Measurements from ENCODE around the gene PAPPA. TPM values are rescaled to one million over a fixed set of nuclear protein-coding genes. Genes with fewer than 3 reads are reported as not detected.

PAPPA gene
- total and polyA plus RNA-seq, 2 of the 8 experiments (the other 6 are each of a cell fraction or from before 2014, with no cell fraction given), result 0.18 to 0.63 TPM

DNA sequence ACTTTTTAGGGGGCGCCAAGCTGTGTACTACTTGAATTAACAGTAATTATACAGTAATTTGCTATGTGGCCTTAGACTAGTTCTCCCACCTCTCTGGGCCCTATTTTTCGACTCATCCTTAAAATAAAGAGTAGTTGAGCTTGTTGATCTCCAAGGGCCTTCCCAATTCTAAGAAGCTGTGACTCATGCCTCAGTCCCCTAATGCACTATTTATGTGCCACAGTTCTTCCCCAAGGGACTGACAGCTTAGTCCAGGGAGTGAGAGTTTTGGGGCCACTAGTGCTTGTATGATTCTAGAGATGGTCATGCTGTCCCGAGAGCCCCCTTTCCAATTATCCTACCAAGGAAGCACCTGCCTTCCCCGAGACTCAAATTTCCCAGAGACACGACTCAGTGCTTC lies 149.7 kb downstream of the PAPPA start (continued):
- TF ChIP-seq, protein P1, sequence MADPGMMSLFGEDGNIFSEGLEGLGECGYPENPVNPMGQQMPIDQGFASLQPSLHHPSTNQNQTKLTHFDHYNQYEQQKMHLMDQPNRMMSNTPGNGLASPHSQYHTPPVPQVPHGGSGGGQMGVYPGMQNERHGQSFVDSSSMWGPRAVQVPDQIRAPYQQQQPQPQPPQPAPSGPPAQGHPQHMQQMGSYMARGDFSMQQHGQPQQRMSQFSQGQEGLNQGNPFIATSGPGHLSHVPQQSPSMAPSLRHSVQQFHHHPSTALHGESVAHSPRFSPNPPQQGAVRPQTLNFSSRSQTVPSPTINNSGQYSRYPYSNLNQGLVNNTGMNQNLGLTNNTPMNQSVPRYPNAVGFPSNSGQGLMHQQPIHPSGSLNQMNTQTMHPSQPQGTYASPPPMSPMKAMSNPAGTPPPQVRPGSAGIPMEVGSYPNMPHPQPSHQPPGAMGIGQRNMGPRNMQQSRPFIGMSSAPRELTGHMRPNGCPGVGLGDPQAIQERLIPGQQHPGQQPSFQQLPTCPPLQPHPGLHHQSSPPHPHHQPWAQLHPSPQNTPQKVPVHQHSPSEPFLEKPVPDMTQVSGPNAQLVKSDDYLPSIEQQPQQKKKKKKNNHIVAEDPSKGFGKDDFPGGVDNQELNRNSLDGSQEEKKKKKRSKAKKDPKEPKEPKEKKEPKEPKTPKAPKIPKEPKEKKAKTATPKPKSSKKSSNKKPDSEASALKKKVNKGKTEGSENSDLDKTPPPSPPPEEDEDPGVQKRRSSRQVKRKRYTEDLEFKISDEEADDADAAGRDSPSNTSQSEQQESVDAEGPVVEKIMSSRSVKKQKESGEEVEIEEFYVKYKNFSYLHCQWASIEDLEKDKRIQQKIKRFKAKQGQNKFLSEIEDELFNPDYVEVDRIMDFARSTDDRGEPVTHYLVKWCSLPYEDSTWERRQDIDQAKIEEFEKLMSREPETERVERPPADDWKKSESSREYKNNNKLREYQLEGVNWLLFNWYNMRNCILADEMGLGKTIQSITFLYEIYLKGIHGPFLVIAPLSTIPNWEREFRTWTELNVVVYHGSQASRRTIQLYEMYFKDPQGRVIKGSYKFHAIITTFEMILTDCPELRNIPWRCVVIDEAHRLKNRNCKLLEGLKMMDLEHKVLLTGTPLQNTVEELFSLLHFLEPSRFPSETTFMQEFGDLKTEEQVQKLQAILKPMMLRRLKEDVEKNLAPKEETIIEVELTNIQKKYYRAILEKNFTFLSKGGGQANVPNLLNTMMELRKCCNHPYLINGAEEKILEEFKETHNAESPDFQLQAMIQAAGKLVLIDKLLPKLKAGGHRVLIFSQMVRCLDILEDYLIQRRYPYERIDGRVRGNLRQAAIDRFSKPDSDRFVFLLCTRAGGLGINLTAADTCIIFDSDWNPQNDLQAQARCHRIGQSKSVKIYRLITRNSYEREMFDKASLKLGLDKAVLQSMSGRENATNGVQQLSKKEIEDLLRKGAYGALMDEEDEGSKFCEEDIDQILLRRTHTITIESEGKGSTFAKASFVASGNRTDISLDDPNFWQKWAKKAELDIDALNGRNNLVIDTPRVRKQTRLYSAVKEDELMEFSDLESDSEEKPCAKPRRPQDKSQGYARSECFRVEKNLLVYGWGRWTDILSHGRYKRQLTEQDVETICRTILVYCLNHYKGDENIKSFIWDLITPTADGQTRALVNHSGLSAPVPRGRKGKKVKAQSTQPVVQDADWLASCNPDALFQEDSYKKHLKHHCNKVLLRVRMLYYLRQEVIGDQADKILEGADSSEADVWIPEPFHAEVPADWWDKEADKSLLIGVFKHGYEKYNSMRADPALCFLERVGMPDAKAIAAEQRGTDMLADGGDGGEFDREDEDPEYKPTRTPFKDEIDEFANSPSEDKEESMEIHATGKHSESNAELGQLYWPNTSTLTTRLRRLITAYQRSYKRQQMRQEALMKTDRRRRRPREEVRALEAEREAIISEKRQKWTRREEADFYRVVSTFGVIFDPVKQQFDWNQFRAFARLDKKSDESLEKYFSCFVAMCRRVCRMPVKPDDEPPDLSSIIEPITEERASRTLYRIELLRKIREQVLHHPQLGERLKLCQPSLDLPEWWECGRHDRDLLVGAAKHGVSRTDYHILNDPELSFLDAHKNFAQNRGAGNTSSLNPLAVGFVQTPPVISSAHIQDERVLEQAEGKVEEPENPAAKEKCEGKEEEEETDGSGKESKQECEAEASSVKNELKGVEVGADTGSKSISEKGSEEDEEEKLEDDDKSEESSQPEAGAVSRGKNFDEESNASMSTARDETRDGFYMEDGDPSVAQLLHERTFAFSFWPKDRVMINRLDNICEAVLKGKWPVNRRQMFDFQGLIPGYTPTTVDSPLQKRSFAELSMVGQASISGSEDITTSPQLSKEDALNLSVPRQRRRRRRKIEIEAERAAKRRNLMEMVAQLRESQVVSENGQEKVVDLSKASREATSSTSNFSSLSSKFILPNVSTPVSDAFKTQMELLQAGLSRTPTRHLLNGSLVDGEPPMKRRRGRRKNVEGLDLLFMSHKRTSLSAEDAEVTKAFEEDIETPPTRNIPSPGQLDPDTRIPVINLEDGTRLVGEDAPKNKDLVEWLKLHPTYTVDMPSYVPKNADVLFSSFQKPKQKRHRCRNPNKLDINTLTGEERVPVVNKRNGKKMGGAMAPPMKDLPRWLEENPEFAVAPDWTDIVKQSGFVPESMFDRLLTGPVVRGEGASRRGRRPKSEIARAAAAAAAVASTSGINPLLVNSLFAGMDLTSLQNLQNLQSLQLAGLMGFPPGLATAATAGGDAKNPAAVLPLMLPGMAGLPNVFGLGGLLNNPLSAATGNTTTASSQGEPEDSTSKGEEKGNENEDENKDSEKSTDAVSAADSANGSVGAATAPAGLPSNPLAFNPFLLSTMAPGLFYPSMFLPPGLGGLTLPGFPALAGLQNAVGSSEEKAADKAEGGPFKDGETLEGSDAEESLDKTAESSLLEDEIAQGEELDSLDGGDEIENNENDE (IDR thresholded peaks at IDR 0.05; ENCODE audit: insufficient replicate concordance, low read length), result no peak
- no peak for TF ChIP-seq EGR1 (IDR thresholded peaks at IDR 0.05; ENCODE audit: borderline replicate concordance, low read depth, low read length)
- TF ChIP-seq NANOG (IDR thresholded peaks at IDR 0.05; ENCODE audit: insufficient read depth, low read depth, low read length, poor library complexity, severe bottlenecking), result no peak
- no peak for TF ChIP-seq CBX5 (IDR thresholded peaks at IDR 0.05; ENCODE audit: low read depth, low read length)
- no peak for TF ChIP-seq CTBP2 (IDR thresholded peaks at IDR 0.05; ENCODE audit: borderline replicate concordance, insufficient read depth, insufficient read length, low read length)
- no peak for TF ChIP-seq TCF12 (IDR thresholded peaks at IDR 0.05; ENCODE audit: low read depth, low read length)
- TF ChIP-seq, protein P2, sequence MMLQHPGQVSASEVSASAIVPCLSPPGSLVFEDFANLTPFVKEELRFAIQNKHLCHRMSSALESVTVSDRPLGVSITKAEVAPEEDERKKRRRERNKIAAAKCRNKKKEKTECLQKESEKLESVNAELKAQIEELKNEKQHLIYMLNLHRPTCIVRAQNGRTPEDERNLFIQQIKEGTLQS (IDR thresholded peaks at IDR 0.05; ENCODE audit: insufficient read depth, low read depth, low read length), result no peak
- no peak for TF ChIP-seq EZH2 (IDR thresholded peaks at IDR 0.05; ENCODE audit: low read depth, low read length, severe bottlenecking)
- TF ChIP-seq GTF2F1 (IDR thresholded peaks at IDR 0.05; ENCODE audit: borderline replicate concordance, low read depth, low read length), result no peak
- no peak for TF ChIP-seq SP4 (IDR thresholded peaks at IDR 0.05; ENCODE audit: low read length)

All from H1 (cell line).